Activated T-helper 2 cell treated with anti-CD3 and anti-CD28 coated beads, Interferon-gamma antibody, Interleukin-2, Interleukin-4, amounts not matched to agents 10 μg/mL and 5 μg/mL and 100 μg/mL, durations not matched to agents 14 hours and 24 hours and 36 hours (primary cell): ENCODE measurements around the gene LLGL1. TPM values are rescaled to one million over a fixed set of nuclear protein-coding genes. Genes with fewer than 3 reads are reported as not detected.

Experiments used
- DNase-seq: peaks from one replicate; pipeline ENCODE4 v3.0.0; 2021; ENCODE audit warnings: low spot score
- H3K27ac Mint-ChIP-seq: one replicate; pipeline ENCODE4 v1.8.0; 2021; ENCODE audit warnings: mixed read lengths
- H3K27me3 Mint-ChIP-seq: one replicate; pipeline ENCODE4 v1.8.0; 2021; ENCODE audit warnings: low read depth, mixed read lengths
- H3K36me3 Mint-ChIP-seq: one replicate; pipeline ENCODE4 v1.8.0; 2021; ENCODE audit warnings: low read depth, mixed read lengths
- H3K4me1 Mint-ChIP-seq: one replicate; pipeline ENCODE4 v1.8.0; 2021; ENCODE audit warnings: low read depth, mixed read lengths
- H3K4me3 Mint-ChIP-seq: one replicate; pipeline ENCODE4 v1.8.0; 2021; ENCODE audit warnings: low read depth, mild to moderate bottlenecking, moderate library complexity, mixed read lengths
- H3K9me3 Mint-ChIP-seq: one replicate; pipeline ENCODE4 v1.8.0; 2021; ENCODE audit warnings: mixed read lengths
- intact Hi-C: fragments of 100-400 bp; cut with micrococcal nuclease; formaldehyde crosslinking; loops from one replicate; pipeline ENCODE4 v1.15.1; 2023
- total RNA-seq: library from RNA; stranded (reverse); gene quantifications from 2 replicates; pipeline ENCODE4 v1.2.3, GENCODE V29; 2022

The LLGL1 gene
- 23.0 and 24.7 TPM in 2 replicates for total RNA-seq

- peaks cover 17% of the 10 kb centered on the region for H3K4me1 Mint-ChIP-seq
- peak within 1 kb of the TSS; percentile 95 for H3K4me3 Mint-ChIP-seq
- no peaks in the 10 kb centered on the region for H3K9me3 Mint-ChIP-seq
- peak; percentile 93 for DNase-seq
- no peaks in the 10 kb centered on the region for H3K27me3 Mint-ChIP-seq
- intact Hi-C loops: loop anchor here (1.0 to 10.0 kb wide), 3 partner anchors 35 to 90 kb away; partner anchors contain the start of genes ALKBH5, MIEF2, SMCR8 and TOP3A
- H3K27ac Mint-ChIP-seq: peak within 1 kb of the TSS; percentile 85
- no peaks in the 10 kb centered on the region for H3K36me3 Mint-ChIP-seq
These were observed at the start of gene LLGL1 for GRCh38 chr17:18225121-18225641. Gene LLGL1, plus strand, starts transcription at chr17:18225635. Its CDS starts 48 bp downstream, at chr17:18225683.

- Mint-ChIP-seq H3K4me1 (peaks cover 16% of the 10 kb centered on the region), H3K36me3 (no peaks in the 10 kb centered on the region), H3K9me3 (no peaks in the 10 kb centered on the region), H3K27me3 (no peaks in the 10 kb centered on the region), H3K4me3 (no peak overlapping the region), H3K27ac (no peak overlapping the region)
- DNase-seq: no peak
- intact Hi-C loops: no loop called here
These were observed 49.3 kb upstream of the LLGL1 start for GRCh38 chr17:18176176-18176575.

- Mint-ChIP-seq H3K4me3 (no peak overlapping the region), H3K9me3 (no peaks in the 10 kb centered on the region), H3K36me3 (no peaks in the 10 kb centered on the region), H3K4me1 (peaks cover 26% of the 10 kb centered on the region), H3K27me3 (no peaks in the 10 kb centered on the region), H3K27ac (no peak overlapping the region)
- DNase-seq: no peak
- intact Hi-C loops: no loop called here
These were observed 48.3 kb upstream of the LLGL1 start for GRCh38 chr17:18177133-18177532.

- H3K36me3 Mint-ChIP-seq: no peaks in the 10 kb centered on the region
- no peak for DNase-seq
- no peaks in the 10 kb centered on the region for H3K9me3 Mint-ChIP-seq
- H3K4me3 Mint-ChIP-seq: no peak overlapping the region
- H3K27me3 Mint-ChIP-seq: no peaks in the 10 kb centered on the region
- peaks cover 27% of the 10 kb centered on the region for H3K4me1 Mint-ChIP-seq
- H3K27ac Mint-ChIP-seq: no peak overlapping the region
- intact Hi-C loops: no loop called here
These were observed 47.7 kb upstream of the LLGL1 start for GRCh38 chr17:18177722-18178121.

- intact Hi-C loops: no loop called here
- Mint-ChIP-seq H3K4me1 (peaks cover 25% of the 10 kb centered on the region), H3K9me3 (no peaks in the 10 kb centered on the region), H3K36me3 (no peaks in the 10 kb centered on the region), H3K27me3 (no peaks in the 10 kb centered on the region), H3K4me3 (no peak overlapping the region), H3K27ac (peak overlapping the region; percentile 74)
- no peak for DNase-seq
These were observed 46.2 kb upstream of the LLGL1 start for GRCh38 chr17:18179196-18179595.

- intact Hi-C loops: loop anchor here (5.0 to 10.0 kb wide), 5 partner anchors 93 to 588 kb away; partner anchors contain the start of genes ATPAF2, DRG2, GID4 and PEMT
- DNase-seq: no peak
- H3K4me3 Mint-ChIP-seq: no peak overlapping the region
- peak overlapping the region; percentile 74 for H3K27ac Mint-ChIP-seq
- peaks cover 4% of the 10 kb centered on the region for H3K36me3 Mint-ChIP-seq
- no peaks in the 10 kb centered on the region for H3K27me3 Mint-ChIP-seq
- peaks cover 25% of the 10 kb centered on the region for H3K4me1 Mint-ChIP-seq
- no peaks in the 10 kb centered on the region for H3K9me3 Mint-ChIP-seq
These were observed 45.6 kb upstream of the LLGL1 start for GRCh38 chr17:18179804-18180203.

GRCh38 chr17:18181358-18181757, 44.1 kb upstream of the LLGL1 start:
- no peak for DNase-seq
- H3K36me3 Mint-ChIP-seq: peaks cover 19% of the 10 kb centered on the region

GRCh38 chr17:18182110-18182977, 43.1 kb upstream of the LLGL1 start:
- H3K27ac Mint-ChIP-seq: peak overlapping the region; percentile 98
- no peak for DNase-seq
- peak overlapping the region; percentile 97 for H3K4me3 Mint-ChIP-seq
- H3K27me3 Mint-ChIP-seq: no peaks in the 10 kb centered on the region
- H3K4me1 Mint-ChIP-seq: peaks cover 44% of the 10 kb centered on the region
- peaks cover 29% of the 10 kb centered on the region for H3K36me3 Mint-ChIP-seq
- H3K9me3 Mint-ChIP-seq: no peaks in the 10 kb centered on the region
- intact Hi-C loops: loop anchor here (2.0 to 10.0 kb wide), 7 partner anchors 78 to 590 kb away; partner anchors contain the start of genes ATPAF2, DRC3, DRG2 and GID4

More at GRCh38 chr17:18181358-18181757, 44.1 kb upstream of the LLGL1 start:
- Mint-ChIP-seq H3K4me1 (peaks cover 35% of the 10 kb centered on the region), H3K27me3 (no peaks in the 10 kb centered on the region), H3K4me3 (peak overlapping the region; percentile 97), H3K27ac (peak overlapping the region; percentile 98), H3K9me3 (no peaks in the 10 kb centered on the region)
- intact Hi-C loops: loop anchor here (5.0 to 10.0 kb wide), 5 partner anchors 94 to 589 kb away; partner anchors contain the start of genes ATPAF2, DRG2, GID4 and PEMT

- peak overlapping the region; percentile 98 for H3K27ac Mint-ChIP-seq
- peak; percentile 79 for DNase-seq
- intact Hi-C loops: loop anchor here (1.0 to 10.0 kb wide), 8 partner anchors 42 to 591 kb away; partner anchors contain the start of genes ATPAF2, DRC3, DRG2 and GID4
- no peaks in the 10 kb centered on the region for H3K27me3 Mint-ChIP-seq
- H3K4me3 Mint-ChIP-seq: peak overlapping the region; percentile 97
- H3K9me3 Mint-ChIP-seq: no peaks in the 10 kb centered on the region
- H3K36me3 Mint-ChIP-seq: peaks cover 35% of the 10 kb centered on the region
- peaks cover 50% of the 10 kb centered on the region for H3K4me1 Mint-ChIP-seq
These were observed 42.5 kb upstream of the LLGL1 start for GRCh38 chr17:18182978-18183333.

GRCh38 chr17:18183334-18184142, 41.9 kb upstream of the LLGL1 start, which contains the start of gene ALKBH5:
Gene ALKBH5, plus strand, starts transcription at chr17:18183828. Its CDS starts 416 bp downstream, at chr17:18184244.
- intact Hi-C loops: loop anchor here (1.0 to 10.0 kb wide), 10 partner anchors 25 to 591 kb away; partner anchors contain the start of genes ATPAF2, DRC3, DRG2 and GID4
- Mint-ChIP-seq H3K4me1 (peaks cover 56% of the 10 kb centered on the region), H3K27me3 (no peaks in the 10 kb centered on the region), H3K4me3 (peak within 1 kb of the TSS; percentile 97), H3K9me3 (no peaks in the 10 kb centered on the region), H3K27ac (peak within 1 kb of the TSS; percentile 98), H3K36me3 (peaks cover 41% of the 10 kb centered on the region)
- peak; percentile 96 for DNase-seq

GRCh38 chr17:18184143-18185031, 41.0 kb upstream of the LLGL1 start:
- Mint-ChIP-seq H3K36me3 (peaks cover 44% of the 10 kb centered on the region), H3K4me1 (peaks cover 57% of the 10 kb centered on the region), H3K27ac (peak overlapping the region; percentile 83), H3K27me3 (no peaks in the 10 kb centered on the region), H3K9me3 (no peaks in the 10 kb centered on the region), H3K4me3 (peak overlapping the region; percentile 97)
- DNase-seq: peak; percentile 61
- intact Hi-C loops: loop anchor here (1.0 to 10.0 kb wide), 8 partner anchors 26 to 1193 kb away; partner anchors contain the start of genes ATPAF2, DRG2, GID4 and MAPK7
